ENCODE measurements around the gene HOXA10.

Gene HOXA10

DNA sequence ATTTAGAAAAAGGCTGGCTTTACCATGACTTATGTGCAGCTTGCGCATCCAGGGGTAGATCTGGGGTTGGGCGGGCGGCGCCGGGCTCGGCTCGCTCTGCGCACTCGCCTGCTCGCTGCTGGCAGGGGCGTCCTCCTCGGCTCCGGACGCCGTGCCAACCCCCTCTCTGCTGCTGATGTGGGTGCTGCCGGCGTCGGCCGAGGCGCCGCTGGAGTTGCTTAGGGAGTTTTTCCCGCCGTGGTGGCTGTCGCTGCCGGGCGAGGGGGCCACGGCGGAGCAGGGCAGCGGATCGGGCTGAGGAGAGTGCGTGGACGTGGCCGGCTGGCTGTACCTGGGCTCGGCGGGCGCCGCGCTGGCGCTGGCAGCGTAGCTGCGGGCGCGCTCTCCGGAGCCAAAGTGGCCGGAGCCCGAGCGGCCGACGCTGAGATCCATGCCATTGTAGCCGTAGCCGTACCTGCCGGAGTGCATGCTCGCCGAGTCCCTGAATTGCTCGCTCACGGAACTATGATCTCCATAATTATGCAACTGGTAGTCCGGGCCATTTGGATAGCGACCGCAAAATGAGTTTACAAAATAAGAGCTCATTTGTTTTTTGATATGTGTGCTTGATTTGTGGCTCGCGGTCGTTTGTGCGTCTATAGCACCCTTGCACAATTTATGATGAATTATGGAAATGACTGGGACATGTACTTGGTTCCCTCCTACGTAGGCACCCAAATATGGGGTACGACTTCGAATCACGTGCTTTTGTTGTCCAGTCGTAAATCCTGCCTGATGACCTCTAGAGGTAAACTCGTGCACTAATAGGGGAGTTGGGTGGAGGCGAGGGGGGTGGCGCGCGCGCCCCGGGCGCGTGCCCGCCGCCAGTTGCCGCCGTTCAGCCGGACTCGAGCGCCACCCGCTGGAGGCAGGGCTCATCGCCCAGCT is 30.8 kb downstream of the HOXA10 start, which contains the start of gene HOXA5:
Gene HOXA5 (minus strand): TSS at position 659 of the 927 bp plus-strand sequence. CDS start 74 bp downstream, at position 585.
- DNase-seq, result peak; percentile 73

DNA sequence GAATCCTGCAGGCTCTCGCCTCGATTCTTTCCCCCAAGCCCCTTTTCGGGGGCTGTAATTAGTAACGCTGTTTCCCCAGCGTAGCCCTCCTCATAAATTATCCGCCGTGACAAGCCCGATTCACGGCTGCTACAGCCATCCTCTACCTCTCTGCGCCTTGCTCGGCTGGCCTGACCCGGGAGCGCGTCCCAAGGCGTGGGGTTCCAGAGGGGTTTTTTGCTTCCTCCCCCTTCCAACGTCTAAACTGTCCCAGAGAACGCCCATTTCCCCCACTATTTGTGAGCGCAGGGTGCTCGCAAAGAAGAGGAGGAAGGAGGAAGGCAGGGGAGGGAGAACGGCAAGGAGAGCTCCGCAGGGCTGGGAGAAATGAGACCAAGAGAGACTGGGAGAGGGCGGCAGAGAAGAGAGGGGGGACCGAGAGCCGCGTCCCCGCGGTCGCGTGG is 31.5 kb downstream of the HOXA10 start:
- DNase-seq, result no peak

DNA sequence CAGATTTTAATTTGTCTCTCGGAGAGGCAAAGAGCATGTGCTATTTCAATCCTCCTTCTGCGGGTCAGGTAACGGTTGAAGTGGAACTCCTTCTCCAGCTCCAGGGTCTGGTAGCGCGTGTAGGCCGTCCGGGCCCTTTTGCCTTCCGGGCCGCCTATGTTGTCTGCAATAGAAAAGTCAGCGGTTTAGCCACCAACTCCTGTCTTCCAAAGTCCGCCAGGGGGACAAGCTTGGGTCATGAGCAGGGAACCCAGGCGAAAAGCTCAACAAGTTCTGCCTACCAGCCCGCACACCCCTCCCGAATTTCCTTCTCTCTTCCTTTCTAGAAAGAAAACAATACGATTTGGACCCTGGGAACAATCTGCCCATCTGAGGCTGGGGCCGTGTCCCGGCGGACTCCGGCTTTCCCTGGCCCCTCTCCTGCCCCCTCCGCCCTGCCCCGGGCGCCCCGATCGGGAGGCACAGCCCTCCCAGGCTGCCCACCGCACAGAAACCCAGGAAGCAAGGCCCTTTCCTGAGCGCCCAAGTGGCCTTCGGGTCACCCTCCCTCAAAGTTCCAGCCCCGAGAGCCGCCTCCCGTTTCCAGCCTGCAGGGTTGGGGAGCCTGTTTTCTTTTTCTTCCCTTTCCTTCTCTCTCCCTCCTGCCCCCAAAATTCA is 32.1 kb downstream of the HOXA10 start:
- no peak for DNase-seq

DNA sequence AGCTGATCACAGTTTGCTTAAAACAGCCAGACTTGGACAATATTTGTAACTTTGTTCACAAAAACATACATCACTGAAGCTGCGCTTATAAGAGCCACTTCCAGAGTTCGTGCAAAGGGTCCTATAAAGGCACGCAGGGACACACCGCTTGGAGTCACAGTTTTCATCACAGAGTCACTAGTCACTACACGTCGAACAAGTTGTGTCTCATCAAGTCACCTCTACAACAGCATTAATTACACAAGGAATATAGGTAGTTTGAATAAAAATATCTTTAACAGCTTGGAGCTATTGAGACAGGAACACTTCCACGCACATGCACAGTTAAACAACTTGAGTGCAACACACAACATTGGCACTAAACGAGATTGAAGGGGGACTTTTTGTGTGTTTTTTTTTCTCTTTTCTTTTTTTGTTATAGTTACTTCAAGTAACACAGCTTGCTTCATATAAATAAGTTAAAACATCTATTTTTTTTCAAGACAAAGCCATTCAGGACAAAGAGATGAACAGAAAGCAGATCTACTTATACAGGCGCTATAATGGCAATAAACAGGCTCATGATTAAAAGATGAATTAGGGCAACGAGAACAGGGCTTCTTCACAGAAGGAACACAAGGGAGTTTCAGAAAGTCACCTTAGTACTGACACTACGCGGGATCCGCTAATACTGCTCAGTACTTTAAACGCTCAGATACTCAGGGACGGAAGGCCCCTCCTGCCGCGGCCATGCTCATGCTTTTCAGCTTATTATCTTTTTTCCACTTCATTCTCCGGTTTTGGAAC is 32.8 kb downstream of the HOXA10 start:
- no peak for DNase-seq

DNA sequence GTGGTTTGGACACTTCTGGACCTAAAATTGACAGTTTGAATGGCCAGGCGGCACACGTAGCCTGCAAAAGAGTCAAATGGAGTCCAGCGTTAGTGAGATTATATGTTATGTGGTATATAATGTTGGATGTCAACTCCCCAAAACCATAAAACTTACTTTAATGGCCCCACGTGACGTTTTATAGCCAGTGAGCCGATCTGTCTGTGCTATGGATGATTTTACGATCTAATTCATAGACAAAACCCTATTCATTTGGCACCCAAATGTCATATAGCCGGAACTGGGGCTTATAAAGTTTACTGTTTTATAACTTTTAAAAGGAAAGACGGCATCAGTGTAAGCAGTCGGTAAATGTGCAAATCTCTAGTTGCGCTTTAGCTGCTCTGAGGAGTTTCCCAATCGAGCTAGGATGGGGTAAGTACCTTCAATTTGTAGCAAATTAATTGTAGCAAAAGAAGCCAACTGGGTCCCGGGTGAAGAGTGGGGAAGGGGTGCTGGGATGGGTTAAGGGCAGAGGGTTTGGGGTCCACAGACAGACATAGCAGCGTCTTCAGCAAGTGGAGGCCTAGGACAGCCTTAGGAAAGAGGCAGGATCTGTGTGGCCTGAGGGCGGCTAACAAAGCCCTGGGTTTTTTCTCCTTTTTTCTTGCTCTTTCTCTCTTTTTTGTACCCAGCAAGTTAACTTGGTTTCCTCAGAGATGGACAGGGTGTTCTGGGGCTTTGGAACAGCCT is 33.8 kb downstream of the HOXA10 start:
- no peak for DNase-seq

DNA sequence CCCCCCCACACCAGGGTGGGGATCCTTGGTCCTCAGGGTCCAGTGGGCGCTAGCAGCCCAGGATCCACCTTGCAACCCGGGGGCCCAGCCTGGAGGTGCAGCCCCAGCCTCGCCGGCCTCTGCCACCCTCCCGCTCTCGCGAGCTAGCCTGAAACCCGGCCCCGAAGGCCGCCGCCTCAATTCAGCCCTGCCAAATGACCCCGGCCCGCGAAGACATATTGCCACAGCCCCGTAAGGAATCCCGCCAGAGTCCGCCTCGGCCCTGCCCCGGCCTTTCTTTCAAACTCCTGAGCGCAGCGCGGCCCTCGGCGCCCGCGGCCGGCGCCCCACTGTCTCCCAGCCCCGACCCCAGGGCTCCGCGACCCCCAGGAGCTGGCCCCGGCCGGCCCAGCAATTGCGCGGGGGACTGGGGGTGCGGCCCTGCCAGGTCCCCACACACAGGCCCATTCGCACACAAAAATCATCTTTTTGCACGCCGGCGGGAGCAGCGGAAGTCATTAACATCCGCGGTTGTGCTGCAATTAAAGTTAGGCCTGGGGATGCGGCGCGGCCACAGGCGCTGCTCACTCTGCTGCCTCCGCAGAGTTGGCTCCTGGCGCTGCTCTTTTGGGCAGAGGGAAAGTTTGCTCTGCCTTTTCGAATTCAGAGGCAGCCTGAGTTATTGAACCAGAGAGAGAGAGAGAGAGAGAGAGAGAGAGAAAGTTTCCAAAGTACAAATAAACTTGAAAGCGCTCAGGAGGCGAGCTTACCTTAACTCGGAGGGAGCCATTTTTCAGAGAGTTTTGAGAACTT is 34.6 kb downstream of the HOXA10 start:
- DNase-seq, result no peak

- DNase-seq, result no peak
These were observed 35.2 kb downstream of the HOXA10 start for GRCh38 chr7:27138985-27139333.

- DNase-seq, result no peak
These were observed 35.6 kb downstream of the HOXA10 start for GRCh38 chr7:27138472-27138871.

- no peak for DNase-seq
These were observed 36.3 kb downstream of the HOXA10 start for GRCh38 chr7:27137640-27138315.

DNA sequence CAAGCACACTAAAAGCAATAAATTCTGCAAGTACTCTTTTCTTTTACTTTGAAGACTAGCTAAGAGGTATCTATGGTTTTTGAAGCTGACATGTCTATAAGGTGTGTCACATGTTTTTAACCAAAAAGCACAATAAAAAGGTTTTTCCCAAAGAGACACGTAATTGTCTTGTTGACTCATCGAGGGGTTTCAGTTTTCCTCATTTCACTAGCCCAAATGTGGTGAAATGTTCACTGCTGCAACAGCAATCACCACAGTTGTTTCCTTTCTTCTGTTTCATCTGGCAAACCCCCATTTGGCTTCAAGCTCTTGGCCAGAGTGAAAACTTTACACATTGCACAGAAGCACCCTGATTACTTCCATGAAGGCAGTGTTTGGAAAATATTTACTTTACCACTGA is 39.7 kb downstream of the HOXA10 start:
- no peak for DNase-seq

DNA sequence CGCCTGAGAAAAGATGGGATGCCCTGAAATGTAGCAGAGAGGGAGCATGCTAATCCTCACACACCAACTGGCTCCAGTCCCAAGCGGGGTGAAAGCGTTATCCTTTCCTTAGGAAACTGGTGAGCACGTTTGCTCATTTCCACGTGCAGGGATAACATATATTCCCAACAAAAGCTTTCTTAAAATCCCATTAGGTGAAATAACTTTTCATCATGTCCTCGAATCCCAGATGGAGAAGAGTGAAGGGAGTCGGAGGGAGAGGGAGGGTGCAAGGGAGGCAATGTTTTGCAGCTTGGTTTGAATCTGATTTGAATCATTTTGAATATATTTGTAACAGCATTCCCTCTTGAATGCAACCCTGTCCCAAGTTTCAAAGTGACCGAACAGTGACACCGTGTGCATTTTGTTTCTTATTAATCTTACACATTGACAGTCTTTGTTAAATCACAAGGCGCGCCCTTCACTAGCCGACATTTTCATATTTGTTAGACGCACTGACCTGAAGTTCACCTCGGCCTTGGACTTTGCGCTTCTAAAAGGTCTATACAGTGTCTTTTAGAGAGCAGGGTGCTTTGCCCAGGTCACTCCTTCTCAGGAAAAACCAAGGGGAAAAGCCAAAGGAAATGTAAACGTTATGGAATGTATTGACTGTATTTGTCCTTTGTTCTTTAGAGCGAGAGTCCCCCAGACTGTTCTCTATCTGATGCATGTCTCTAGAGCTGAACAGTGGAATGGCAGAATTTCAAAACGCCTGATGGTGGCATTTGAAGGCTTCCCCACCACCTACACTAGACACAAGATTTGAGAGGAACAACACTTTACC is 40.5 kb downstream of the HOXA10 start:
- no peak for DNase-seq

DNA sequence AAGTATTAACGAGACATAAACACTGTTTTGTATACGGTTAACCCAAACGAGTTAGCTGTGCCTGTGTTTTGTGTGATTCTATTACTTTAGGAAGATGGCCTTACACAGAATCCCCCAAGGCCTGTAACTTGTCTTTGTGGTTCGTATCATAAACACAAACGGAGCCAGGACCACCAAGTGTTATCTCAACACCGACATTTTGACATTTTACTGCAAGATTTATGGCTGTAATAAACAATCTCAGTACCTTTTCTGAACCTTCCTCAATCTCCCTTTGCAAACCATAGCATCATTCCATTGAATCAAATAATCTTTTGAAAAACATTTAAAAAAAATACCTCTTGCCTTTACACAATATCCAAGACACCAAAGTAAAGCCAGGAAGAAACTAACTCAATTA is 41.1 kb downstream of the HOXA10 start:
- no peak for DNase-seq

DNA sequence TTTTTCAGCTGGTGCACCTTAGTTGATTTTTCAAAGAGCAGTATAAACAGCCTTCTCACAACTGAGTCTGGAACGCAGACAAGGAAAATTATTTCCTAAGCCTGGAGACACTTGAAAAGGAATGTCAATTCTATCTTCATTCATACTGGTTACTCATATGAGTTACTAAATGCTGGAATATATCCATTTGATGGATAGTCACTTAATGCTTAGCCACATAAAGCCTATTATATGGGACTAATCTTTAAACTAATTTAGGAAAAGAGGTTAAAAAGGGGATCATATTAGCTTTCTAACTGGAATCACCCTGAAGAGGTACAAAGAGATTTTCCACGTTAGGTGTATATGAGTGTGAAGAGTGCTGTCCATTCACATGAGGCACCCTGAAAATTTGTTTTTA is 41.9 kb downstream of the HOXA10 start:
- DNase-seq, result no peak

GRCh38 chr7:27131390-27131819 is 42.7 kb downstream of the HOXA10 start:
- no peak for DNase-seq

DNA sequence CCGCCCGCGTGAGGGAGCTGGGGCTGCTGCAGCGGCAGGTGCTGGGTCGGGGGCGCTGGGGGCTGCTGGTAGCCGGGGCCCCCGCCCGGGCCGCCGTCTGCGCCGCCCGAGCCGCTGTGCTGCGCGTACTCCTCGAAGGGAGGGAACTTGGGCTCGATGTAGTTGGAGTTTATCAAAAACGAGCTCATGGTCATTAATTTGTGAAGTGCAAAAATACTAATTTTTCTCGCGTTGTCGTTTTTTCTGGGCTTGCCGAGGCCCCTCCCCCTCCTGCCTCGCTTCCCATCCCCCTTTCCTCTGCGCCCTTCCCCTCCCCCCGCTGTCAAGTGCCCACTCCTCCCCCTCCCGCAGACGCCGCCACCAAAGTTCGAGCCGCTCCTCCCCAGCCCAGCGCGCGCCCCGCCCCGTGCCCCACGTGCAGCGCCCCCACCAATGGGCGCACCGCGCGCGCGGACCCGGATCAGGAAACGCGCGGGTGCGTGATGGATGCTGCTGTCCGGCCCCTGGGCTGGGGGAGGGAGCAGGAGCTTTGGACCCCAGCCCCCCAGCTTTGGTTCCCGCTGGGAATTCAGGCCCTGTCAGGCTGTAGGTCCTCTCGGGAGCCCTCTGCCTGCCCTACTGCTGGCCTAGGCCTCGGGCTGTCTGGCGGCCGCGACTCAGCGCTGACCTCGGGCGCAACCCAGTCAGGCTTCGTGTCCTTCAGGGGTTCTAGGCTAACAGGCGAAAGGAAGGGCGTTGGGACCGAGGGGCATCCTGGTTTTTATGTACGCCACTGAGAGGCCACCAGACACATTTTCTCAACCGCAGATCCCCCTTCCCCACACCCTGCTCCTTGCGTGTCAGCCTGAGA is 43.4 kb downstream of the HOXA10 start, which contains the start of gene HOXA4:
Gene HOXA4 (minus strand): TSS at position 218 of the 850 bp plus-strand sequence. CDS start 24 bp downstream, at position 194.
- peak; percentile 91 for DNase-seq

DNA sequence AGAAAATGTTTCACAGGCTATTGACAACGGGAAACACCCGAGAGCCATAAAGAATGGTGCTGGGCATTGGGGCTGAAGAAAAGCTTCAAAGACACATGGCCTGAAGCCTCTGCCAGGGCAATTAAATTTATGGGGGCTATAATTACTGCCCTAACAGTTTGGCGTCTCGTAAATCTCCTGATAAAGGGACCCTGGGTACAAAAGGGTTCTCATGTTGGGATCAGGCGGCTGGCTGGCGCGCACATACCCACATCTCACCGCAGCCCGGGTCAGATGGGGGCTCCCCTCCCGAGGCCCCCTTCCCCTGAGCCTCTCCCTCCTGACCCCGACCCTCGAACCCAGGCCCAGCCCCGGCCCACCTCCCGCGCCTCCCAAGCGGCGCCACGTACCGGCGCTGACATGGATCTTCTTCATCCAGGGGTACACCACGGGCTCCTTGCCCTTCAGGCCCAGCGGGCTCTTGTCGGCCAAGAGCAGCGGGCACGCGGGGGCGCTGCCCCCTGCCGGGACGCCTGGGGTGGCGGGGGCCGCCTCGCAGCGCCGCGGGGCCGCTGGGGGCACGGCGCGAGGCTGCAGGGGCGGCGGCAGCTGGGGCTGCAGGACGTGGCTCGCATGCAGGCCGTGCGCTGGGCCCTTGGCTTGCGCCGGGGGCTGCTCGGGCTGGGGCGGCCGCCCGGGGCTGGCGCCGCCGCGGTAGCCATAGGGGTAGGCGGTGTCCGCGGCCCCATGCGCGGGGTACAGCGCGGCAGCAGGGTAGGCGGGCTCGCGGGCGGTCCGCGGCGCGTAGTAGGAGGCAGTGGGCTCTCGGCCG is 44.2 kb downstream of the HOXA10 start:
- DNase-seq, result peak; percentile 22

DNA sequence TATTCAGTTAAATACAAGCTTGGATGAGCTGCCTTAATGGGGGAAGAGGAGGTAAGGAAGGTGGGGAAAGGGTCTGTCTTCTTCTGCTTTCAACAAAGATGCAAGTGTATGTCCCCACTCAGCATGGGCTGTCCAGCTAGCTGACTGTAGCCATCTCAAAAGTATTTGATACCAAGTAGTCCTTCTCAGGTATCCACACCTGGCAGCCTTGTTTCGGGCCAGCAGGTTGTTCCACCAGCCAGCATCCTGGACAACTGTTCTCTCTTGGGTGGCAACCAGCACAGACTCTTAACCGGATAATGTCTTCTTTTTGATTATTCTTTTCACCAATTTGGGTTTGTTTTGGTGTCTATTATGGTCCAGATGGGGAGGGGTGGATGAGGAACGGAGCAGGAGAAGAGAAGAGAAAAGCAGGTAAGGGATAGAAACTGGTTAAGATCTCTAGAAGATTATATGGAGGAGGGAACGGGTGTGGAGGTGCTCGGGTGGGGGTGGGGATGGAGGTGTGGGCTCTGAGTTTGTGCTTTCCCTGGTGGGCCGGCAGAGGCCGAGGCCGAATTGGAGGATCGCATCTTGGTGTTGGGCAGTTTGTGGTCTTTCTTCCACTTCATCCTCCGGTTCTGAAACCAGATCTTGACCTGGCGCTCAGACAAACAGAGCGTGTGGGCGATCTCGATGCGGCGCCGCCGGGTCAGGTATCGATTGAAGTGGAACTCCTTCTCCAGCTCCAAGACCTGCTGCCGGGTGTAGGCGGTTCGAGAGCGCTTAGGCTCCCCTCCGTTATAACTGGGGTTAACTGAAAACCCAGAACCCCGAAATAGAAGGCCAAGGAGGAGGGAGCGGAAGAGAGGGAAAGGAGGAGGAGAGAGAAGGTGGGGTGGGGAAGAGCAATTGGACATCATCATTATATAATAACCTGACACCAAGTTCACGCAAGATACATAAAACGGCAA is 45.1 kb downstream of the HOXA10 start:
- no peak for DNase-seq
